GM12892 (cell line): ENCODE measurements around the gene ARID1A.
"Not testable (repeated sequence)": the region's sequence is repeated elsewhere in the genome, so short reads cannot be mapped to it uniquely, and the experiment has no call there.

Source experiments
- POLR2A ChIP-seq: IDR thresholded peaks from 2 replicates; pipeline ENCODE4 v1.6.1; 2011; ENCODE audit warnings: low read depth, low read length, control low read depth
- TAF1 ChIP-seq: IDR thresholded peaks from 2 replicates; pipeline ENCODE4 v1.6.1; 2011; ENCODE audit warnings: low read depth, mild to moderate bottlenecking, control low read depth, low read length, borderline replicate concordance

GRCh38 chr1:26668106-26668786, 27.6 kb upstream of the ARID1A start:
- not testable (repeated sequence) for TF ChIP-seq POLR2A, TAF1
